ENCODE measurements around the gene SETD1A.

- TF ChIP-seq POLR2A (IDR thresholded peaks at IDR 0.05; ENCODE audit: control extremely low read depth in 1 of 2, low read depth in 2 of 2, low read length in 2 of 2) = no peak
- TF ChIP-seq USF2 (IDR thresholded peaks at IDR 0.05; ENCODE audit: low read length) = no peak
- TF ChIP-seq JUND (IDR thresholded peaks at IDR 0.05; ENCODE audit: low read length) = no peak
- TF ChIP-seq POLR2AphosphoS5 (IDR thresholded peaks at IDR 0.05; ENCODE audit: low read depth, low read length) = no peak
Observed at GRCh38 chr16:30992931-30993816, 35.6 kb downstream of the SETD1A start.

Measured in H1 (cell line).